ENCODE measurements around the gene SFRP2.

The SFRP2 gene

DNA sequence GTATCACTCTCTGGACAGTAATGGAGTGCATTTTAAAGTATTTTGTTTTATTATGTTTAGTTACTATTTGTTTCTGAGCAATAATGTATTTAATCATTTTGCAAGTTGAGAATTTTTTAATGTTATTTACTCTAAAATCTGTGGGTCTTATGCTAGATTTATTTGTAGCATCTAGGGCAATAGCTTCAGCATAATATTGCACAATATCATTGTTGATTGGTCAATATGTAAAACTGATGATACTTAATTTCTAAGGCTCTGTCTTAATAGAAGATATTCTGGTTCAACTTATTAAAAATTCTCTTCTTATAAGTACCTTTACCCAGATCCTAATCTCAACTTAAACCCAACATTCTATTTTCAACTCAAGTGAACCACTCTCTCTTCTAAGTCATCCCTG lies 11.5 kb downstream of the SFRP2 start:
- H3K27me3 ChIP-seq (ENCODE audit: control insufficient read depth, insufficient read depth, low read length, poor library complexity, severe bottlenecking): no peaks in the 10 kb centered on the region
- H3K27ac ChIP-seq (ENCODE audit: insufficient read depth, low read depth, low read length, poor library complexity, severe bottlenecking): no peak overlapping the region
- no peaks in the 10 kb centered on the region for H3K9me3 ChIP-seq (ENCODE audit: control insufficient read depth, low read length)
- H3K36me3 ChIP-seq (ENCODE audit: control insufficient read depth, insufficient read depth, low read length): peaks cover 8% of the 10 kb centered on the region
- peaks cover 6% of the 10 kb centered on the region for H3K4me1 ChIP-seq (ENCODE audit: control insufficient read depth, insufficient read depth, low read length)
- H3K4me3 ChIP-seq (ENCODE audit: insufficient read depth, low read depth, low read length): no peak overlapping the region

DNA sequence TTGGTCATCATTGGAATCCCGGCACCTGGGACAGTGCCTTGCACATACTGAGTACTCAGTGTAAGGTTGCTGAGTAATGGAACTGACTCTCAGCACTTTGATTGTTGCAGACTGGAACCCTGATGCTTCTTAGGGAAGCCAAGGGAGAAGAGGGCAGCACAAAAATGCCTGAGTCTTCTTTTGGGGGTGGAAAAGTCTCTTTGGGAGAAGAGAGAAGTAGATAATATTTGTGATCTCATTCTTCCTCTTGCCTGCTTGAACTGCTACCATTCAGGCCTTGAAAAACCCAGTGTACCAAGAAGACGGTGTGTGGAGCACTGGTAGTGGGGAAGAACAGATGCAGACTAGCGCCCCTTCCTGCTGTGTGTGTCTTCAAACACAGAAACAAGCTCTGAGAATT lies 12.3 kb downstream of the SFRP2 start:
- Histone ChIP-seq H3K27me3 (ENCODE audit: control insufficient read depth, insufficient read depth, low read length, poor library complexity, severe bottlenecking) (no peaks in the 10 kb centered on the region), H3K4me3 (ENCODE audit: insufficient read depth, low read depth, low read length) (no peak overlapping the region), H3K36me3 (ENCODE audit: control insufficient read depth, insufficient read depth, low read length) (peaks cover 7% of the 10 kb centered on the region), H3K4me1 (ENCODE audit: control insufficient read depth, insufficient read depth, low read length) (no peaks in the 10 kb centered on the region), H3K9me3 (ENCODE audit: control insufficient read depth, low read length) (no peaks in the 10 kb centered on the region), H3K27ac (ENCODE audit: insufficient read depth, low read depth, low read length, poor library complexity, severe bottlenecking) (no peak overlapping the region)
- 83 to 92% methylated on average over 3 of the region's 3 CpGs for WGBS, 2 experiments

DNA sequence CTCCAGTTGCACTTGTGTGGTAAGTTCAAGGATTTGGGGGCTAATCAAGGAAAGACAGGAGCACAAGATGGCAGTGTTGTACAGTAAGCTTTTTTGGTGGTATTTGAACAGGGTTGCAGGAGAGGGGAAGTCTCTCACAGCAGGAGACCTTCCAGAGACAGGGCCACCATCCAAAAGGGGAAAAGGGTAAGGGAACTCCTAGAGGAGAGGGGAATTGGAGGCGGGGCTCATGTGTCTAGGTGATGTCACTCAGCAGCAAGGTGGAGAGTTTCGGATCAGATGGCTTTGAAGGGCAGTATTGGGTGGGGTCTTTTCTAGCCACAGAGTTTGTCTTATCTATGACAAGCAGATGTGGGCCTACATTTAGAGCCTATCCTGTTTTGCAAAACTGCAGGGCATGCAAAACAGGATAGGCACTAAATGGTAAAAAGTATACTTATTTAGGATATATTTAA lies 15.6 kb downstream of the SFRP2 start:
- Histone ChIP-seq H3K9me3 (ENCODE audit: control insufficient read depth, low read length) (no peaks in the 10 kb centered on the region), H3K36me3 (ENCODE audit: control insufficient read depth, insufficient read depth, low read length) (no peaks in the 10 kb centered on the region), H3K27me3 (ENCODE audit: control insufficient read depth, insufficient read depth, low read length, poor library complexity, severe bottlenecking) (no peaks in the 10 kb centered on the region), H3K27ac (ENCODE audit: insufficient read depth, low read depth, low read length, poor library complexity, severe bottlenecking) (no peak overlapping the region), H3K4me3 (ENCODE audit: insufficient read depth, low read depth, low read length) (no peak overlapping the region), H3K4me1 (ENCODE audit: control insufficient read depth, insufficient read depth, low read length) (no peaks in the 10 kb centered on the region)
- 44 to 45% methylated on average over 2 of the region's 2 CpGs for WGBS, 2 experiments

DNA sequence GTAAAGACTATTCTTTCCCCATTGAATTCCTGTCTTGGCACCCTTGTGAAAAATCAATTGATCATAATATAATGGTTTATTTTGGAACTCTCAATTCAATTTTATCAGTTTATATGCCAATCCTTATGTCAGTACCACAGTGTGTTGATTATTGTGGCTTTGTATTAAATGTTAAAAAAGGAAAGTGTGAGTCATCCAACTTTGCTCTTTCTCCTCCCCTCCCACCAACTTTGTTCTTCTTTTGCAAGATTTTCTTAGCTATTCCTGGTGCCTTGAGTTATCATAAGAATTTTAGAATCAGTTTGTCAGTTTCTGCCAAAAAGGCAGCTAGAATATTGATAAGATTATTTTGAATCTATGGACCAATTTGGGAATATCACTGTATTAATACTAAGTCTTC lies 17.8 kb downstream of the SFRP2 start:
- no peak overlapping the region for H3K27ac ChIP-seq (ENCODE audit: insufficient read depth, low read depth, low read length, poor library complexity, severe bottlenecking)
- no peaks in the 10 kb centered on the region for H3K27me3 ChIP-seq (ENCODE audit: control insufficient read depth, insufficient read depth, low read length, poor library complexity, severe bottlenecking)
- no peaks in the 10 kb centered on the region for H3K4me1 ChIP-seq (ENCODE audit: control insufficient read depth, insufficient read depth, low read length)
- H3K36me3 ChIP-seq (ENCODE audit: control insufficient read depth, insufficient read depth, low read length): no peaks in the 10 kb centered on the region
- H3K9me3 ChIP-seq (ENCODE audit: control insufficient read depth, low read length): no peaks in the 10 kb centered on the region
- H3K4me3 ChIP-seq (ENCODE audit: insufficient read depth, low read depth, low read length): no peak overlapping the region

DNA sequence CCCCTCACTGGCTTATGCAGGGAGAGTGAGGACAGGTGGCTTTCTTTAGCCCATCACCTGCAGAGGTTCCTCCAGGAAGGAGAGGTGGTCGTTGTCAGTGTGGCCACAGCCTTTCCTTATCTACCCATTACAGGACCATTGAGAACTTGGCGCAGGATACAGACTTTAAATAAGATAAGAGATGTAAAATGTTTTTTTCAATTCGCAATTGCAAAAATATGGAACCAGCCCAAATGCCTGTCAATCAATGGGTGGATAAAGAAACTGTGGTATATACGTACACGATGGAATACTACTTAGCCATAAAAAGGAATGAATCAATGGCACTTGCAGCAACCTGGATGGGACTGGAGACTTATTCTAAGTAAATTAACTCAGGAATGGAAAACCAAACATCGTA lies 22.1 kb downstream of the SFRP2 start:
- Histone ChIP-seq H3K4me3 (ENCODE audit: insufficient read depth, low read depth, low read length) (no peak overlapping the region), H3K27me3 (ENCODE audit: control insufficient read depth, insufficient read depth, low read length, poor library complexity, severe bottlenecking) (no peaks in the 10 kb centered on the region), H3K4me1 (ENCODE audit: control insufficient read depth, insufficient read depth, low read length) (peaks cover 14% of the 10 kb centered on the region), H3K27ac (ENCODE audit: insufficient read depth, low read depth, low read length, poor library complexity, severe bottlenecking) (no peak overlapping the region), H3K9me3 (ENCODE audit: control insufficient read depth, low read length) (no peaks in the 10 kb centered on the region), H3K36me3 (ENCODE audit: control insufficient read depth, insufficient read depth, low read length) (no peaks in the 10 kb centered on the region)
- 94 to 98% methylated on average over 5 to 6 of the region's 6 CpGs for WGBS, 2 experiments

DNA sequence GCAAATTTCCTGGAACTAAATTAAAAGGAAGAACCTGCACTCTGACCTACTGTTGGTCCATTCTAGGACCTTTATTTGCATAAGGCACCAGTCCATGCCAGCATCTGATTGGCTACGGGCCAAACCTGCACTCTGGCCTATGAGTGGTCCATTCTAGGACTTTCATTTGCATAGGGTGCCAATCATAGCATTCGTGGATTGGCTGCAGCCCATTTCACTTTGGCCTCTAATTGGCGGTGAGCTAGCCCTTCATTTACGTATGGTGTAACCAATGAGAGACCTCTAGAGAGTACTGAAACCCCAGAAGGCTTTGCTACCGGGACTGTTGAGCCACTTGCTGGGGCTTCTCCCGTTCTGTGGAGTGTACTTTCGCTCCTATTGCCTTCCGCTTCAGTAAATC lies 23.0 kb downstream of the SFRP2 start:
- Histone ChIP-seq H3K36me3 (ENCODE audit: control insufficient read depth, insufficient read depth, low read length) (no peaks in the 10 kb centered on the region), H3K4me3 (ENCODE audit: insufficient read depth, low read depth, low read length) (no peak overlapping the region), H3K4me1 (ENCODE audit: control insufficient read depth, insufficient read depth, low read length) (peaks cover 14% of the 10 kb centered on the region), H3K27me3 (ENCODE audit: control insufficient read depth, insufficient read depth, low read length, poor library complexity, severe bottlenecking) (no peaks in the 10 kb centered on the region), H3K27ac (ENCODE audit: insufficient read depth, low read depth, low read length, poor library complexity, severe bottlenecking) (no peak overlapping the region), H3K9me3 (ENCODE audit: control insufficient read depth, low read length) (no peaks in the 10 kb centered on the region)
- WGBS, 2 experiments: 95% methylated on average over 8 of the region's 8 CpGs

DNA sequence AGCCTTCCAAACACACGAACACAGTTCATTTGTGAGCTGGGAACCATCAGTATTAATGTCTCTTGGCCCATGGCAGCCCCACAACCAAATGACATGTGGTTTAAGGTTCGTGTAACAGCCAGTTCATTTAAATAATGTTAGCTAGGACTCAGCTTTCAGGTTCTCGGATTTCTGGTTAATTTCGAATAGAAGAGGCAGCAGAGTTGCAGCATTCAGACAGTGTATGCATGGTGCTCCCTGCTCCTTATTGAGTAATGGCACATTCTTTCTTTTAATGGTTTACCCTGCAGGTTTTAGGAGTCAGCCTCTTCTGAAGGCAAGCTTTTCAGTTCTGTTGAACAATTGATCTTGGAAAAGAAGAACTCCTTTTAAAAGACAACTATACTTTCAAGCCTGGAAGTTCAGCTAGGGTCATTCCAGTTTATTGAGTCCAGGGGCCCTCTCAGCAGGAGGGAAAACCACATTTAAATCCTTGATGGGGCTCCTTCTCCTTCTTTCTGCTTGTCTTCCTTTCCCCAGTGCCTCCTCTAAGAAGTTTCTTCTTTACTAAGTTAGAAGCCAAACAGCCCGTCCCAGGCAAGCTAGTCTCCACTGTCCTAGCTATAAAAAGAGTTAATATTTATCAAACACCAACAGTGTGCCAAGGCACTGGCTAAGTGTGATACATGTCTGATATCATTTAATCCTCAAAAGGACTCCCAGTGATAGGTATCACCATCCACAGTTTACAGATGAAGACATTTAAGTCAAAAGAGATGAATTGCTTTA lies 24.1 kb downstream of the SFRP2 start:
- Histone ChIP-seq H3K9me3 (ENCODE audit: control insufficient read depth, low read length) (no peaks in the 10 kb centered on the region), H3K4me3 (ENCODE audit: insufficient read depth, low read depth, low read length) (no peak overlapping the region), H3K36me3 (ENCODE audit: control insufficient read depth, insufficient read depth, low read length) (no peaks in the 10 kb centered on the region), H3K4me1 (ENCODE audit: control insufficient read depth, insufficient read depth, low read length) (peaks cover 14% of the 10 kb centered on the region), H3K27ac (ENCODE audit: insufficient read depth, low read depth, low read length, poor library complexity, severe bottlenecking) (peak overlapping the region; percentile 61), H3K27me3 (ENCODE audit: control insufficient read depth, insufficient read depth, low read length, poor library complexity, severe bottlenecking) (no peaks in the 10 kb centered on the region)
- WGBS, 2 experiments: 48 to 54% methylated on average over 5 of the region's 5 CpGs

DNA sequence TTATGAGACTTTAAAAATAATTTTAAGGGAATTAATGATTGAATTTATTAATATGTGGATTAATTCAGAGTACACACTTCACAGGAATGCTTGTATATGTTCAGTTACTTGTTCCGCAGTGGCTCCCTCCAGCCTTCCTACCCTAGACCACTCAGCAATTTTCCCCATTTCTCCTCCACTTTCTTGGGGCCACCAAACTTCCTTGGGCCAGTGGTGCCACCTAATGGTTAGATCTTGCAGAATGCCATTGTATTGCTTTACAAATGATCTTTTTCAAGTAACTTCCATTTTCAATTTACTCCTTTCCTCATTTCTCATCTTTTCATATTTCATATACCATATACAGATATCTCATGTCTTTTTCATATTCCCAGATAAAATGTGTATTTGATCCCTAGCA lies 25.5 kb downstream of the SFRP2 start:
- no peak overlapping the region for H3K4me3 ChIP-seq (ENCODE audit: insufficient read depth, low read depth, low read length)
- H3K36me3 ChIP-seq (ENCODE audit: control insufficient read depth, insufficient read depth, low read length): no peaks in the 10 kb centered on the region
- H3K9me3 ChIP-seq (ENCODE audit: control insufficient read depth, low read length): no peaks in the 10 kb centered on the region
- H3K27me3 ChIP-seq (ENCODE audit: control insufficient read depth, insufficient read depth, low read length, poor library complexity, severe bottlenecking): peaks cover 10% of the 10 kb centered on the region
- 93 to 100% methylated on average over 1 of the region's 1 CpG for WGBS, 2 experiments
- H3K4me1 ChIP-seq (ENCODE audit: control insufficient read depth, insufficient read depth, low read length): peaks cover 14% of the 10 kb centered on the region
- no peak overlapping the region for H3K27ac ChIP-seq (ENCODE audit: insufficient read depth, low read depth, low read length, poor library complexity, severe bottlenecking)

DNA sequence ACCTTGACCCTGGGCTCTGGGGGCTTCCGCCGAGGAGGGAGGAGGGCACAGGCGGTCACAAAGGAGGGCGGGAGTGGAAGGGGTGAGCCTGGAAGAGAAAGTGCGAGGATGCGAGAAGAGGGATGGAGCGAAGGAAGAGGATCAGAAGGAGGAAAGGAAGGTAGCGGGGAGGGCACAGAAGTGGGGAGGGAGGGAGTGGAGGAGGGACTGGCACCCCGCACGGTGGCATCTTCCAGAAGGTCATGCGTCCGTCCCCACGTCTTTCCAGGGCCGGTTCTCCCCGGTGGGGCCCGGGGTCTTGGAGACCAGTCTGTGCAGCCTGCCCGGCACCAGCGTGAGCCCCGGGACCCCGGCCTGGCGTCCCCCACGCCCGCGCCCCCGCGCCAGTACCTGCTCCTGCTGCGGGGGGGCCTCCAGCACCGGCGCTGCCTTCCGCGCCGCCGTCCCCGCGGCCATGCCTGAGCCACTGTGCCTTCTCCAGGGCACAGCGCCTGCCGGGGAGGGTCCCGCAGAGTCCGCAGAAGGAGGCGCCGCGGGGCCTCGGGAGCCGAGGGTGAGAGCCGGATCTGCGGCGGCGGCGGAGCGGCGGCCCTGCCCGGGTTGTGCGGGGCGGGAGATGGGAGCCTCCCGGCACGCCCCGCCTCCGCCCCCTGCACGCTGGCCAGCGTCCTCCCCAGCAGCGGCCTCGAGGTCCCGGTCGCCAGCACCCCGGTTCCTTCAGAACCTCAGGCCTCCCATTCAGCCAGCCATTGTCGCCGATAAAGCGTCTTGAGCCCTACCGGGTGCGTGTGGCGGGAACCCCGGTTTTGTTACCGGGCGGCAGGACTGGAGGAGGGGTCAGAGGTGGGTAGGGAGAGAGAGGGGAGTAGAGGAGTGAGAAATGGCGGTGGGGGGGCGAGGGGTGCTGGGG lies 29.2 kb downstream of the SFRP2 start, which contains the start of gene RNF175:
TSS of gene RNF175 (minus strand) at position 618 of the 910 bp plus-strand sequence. CDS start at position 456, 162 bp downstream.
- Histone ChIP-seq H3K9me3 (ENCODE audit: control insufficient read depth, low read length) (no peaks in the 10 kb centered on the region), H3K4me3 (ENCODE audit: insufficient read depth, low read depth, low read length) (peak within 1 kb of the TSS; percentile 67), H3K4me1 (ENCODE audit: control insufficient read depth, insufficient read depth, low read length) (peaks cover 11% of the 10 kb centered on the region), H3K27me3 (ENCODE audit: control insufficient read depth, insufficient read depth, low read length, poor library complexity, severe bottlenecking) (peaks cover 10% of the 10 kb centered on the region), H3K36me3 (ENCODE audit: control insufficient read depth, insufficient read depth, low read length) (no peaks in the 10 kb centered on the region), H3K27ac (ENCODE audit: insufficient read depth, low read depth, low read length, poor library complexity, severe bottlenecking) (no peak within 1 kb of the TSS)
- 1% methylated on average over 76 of the region's 76 CpGs for WGBS, 2 experiments

DNA sequence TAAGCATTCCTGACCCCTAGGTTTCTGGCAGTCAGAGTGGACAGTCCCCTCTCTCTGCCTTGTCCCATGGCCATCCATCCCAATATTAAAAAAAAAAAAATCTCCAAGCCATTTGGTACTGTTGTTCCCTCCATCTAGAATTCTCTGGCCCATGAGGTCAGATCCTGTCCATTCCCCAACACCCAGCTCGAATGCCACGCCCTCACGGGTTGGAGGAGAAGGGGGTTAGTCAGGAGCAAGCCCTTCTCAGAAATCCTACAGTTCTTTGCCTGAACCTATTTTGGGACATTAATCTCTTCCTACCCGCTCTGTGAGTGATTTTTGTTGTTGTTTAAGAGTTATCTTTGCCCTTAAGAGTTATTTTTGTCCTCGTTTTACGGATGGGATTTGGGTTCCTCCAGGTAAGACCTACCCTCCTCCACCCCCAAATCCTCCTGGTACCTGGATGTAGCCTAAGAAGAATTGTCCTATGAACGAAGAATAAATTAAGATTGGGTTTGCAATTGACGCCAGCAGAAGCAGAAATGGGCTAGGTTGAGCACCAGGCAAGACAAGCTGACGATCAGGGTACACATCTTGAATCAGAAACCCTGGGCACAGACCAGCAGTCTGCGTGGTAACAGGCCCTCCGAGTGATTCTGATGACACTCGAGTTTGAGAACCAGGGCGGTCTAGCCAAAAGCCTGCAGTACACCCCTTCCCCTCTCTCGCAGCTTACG lies 30.0 kb downstream of the SFRP2 start:
- no peaks in the 10 kb centered on the region for H3K36me3 ChIP-seq (ENCODE audit: control insufficient read depth, insufficient read depth, low read length)
- H3K27me3 ChIP-seq (ENCODE audit: control insufficient read depth, insufficient read depth, low read length, poor library complexity, severe bottlenecking): peaks cover 10% of the 10 kb centered on the region
- H3K9me3 ChIP-seq (ENCODE audit: control insufficient read depth, low read length): no peaks in the 10 kb centered on the region
- H3K4me3 ChIP-seq (ENCODE audit: insufficient read depth, low read depth, low read length): peak overlapping the region; percentile 67
- WGBS, 2 experiments: 26 to 27% methylated on average over 13 to 15 of the region's 15 CpGs
- no peak overlapping the region for H3K27ac ChIP-seq (ENCODE audit: insufficient read depth, low read depth, low read length, poor library complexity, severe bottlenecking)
- H3K4me1 ChIP-seq (ENCODE audit: control insufficient read depth, insufficient read depth, low read length): peaks cover 4% of the 10 kb centered on the region

All from ectodermal cell (in vitro differentiated cells).